Mesothelial cell of epicardium (in vitro differentiated cells): ENCODE results near the gene DTWD2. TPM values are rescaled to one million over a fixed set of nuclear protein-coding genes. Genes with fewer than 3 reads are reported as not detected.
A peak's percentile ranks its signal among the peaks of the same experiment; 100 is the strongest.

ENCODE experiments used
- DNase-seq, 2 experiments: peaks; one replicate each; pipeline ENCODE4 v3.0.0; 2021; ENCODE audit warnings: low spot score in 2 of 2; ENCODE audit not compliant: unreplicated experiment in 2 of 2
- H3K27ac Mint-ChIP-seq: 2 replicates; pipeline ENCODE4 v1.8.0; 2021; ENCODE audit warnings: mixed read lengths
- H3K27me3 Mint-ChIP-seq: 2 replicates; pipeline ENCODE4 v1.8.0; 2021; ENCODE audit warnings: low read depth, mixed read lengths
- H3K36me3 Mint-ChIP-seq: 2 replicates; pipeline ENCODE4 v1.8.0; 2021; ENCODE audit warnings: mixed read lengths
- H3K4me1 Mint-ChIP-seq: 2 replicates; pipeline ENCODE4 v1.8.0; 2021; ENCODE audit warnings: mixed read lengths
- H3K4me3 Mint-ChIP-seq: 2 replicates; pipeline ENCODE4 v1.8.0; 2021; ENCODE audit warnings: mild to moderate bottlenecking, moderate library complexity, mixed read lengths
- H3K9me3 Mint-ChIP-seq: 2 replicates; pipeline ENCODE4 v1.8.0; 2021; ENCODE audit warnings: mixed read lengths
- CTCF ChIP-seq: fragments of 200-600 bp; sonication (generic); IDR thresholded peaks from one replicate; pipeline ENCODE4 v1.5.0; 2021; ENCODE audit warnings: antibody characterized with exemption; ENCODE audit not compliant: unreplicated experiment
- total RNA-seq: library from RNA; stranded (reverse); gene quantifications from 3 replicates; pipeline ENCODE4 v1.2.1, GENCODE V29; 2021

The DTWD2 gene
- total RNA-seq, 1 donor from 2014 or later, result 9.1 TPM

GRCh38 chr5:119031905-119032304 is 43.6 kb upstream of the DTWD2 start:
- H3K27ac Mint-ChIP-seq, result no peak overlapping the region
- H3K9me3 Mint-ChIP-seq, result no peaks in the 10 kb centered on the region
- H3K4me1 Mint-ChIP-seq, result peaks cover 2% of the 10 kb centered on the region
- H3K27me3 Mint-ChIP-seq, result no peaks in the 10 kb centered on the region
- DNase-seq, result no peak
- TF ChIP-seq CTCF, result no peak
- H3K4me3 Mint-ChIP-seq, result no peak overlapping the region
- no peaks in the 10 kb centered on the region for H3K36me3 Mint-ChIP-seq

DNA sequence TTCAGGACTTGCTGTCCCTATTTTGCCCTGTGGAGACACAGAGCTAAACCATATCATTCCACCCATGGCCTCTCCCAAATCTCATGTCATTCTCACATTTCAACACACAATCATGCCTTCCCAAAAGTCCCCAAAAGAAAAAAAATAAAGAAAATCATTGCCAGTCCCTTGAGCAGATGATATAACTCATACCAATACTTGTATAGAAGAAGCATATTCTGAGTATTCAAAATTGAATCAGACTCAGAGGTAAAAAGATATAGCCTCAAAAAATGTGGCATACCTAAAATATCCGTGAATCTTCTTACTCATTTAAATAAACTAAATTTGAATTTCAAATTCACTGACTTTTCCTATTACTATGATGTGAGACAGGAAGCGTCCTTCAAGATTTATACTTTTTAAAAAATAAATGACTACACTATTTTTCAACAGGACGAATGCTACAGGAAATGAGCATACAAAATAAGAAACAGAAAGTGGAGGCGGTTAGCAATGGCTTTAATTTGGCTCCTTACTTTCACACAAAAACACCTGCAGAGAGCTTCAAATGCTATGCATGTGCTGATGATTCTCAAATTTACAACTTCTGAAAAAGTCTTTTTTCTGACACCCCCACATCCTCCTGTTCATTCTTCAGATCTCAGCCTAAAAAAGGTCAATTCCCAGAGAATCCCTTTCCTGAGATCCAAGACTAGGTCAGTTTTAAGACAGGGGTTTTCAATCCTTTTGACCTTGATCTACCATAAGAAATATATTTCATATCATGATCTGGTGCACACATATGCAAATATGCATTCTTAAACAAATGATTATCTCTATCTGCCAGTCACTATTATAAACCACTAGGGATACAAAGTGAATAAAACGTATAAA is 42.9 kb upstream of the DTWD2 start:
- TF ChIP-seq CTCF, result no peak
- H3K27me3 Mint-ChIP-seq, result no peaks in the 10 kb centered on the region
- no peak for DNase-seq
- H3K4me1 Mint-ChIP-seq, result peaks cover 2% of the 10 kb centered on the region
- no peak overlapping the region for H3K4me3 Mint-ChIP-seq
- peak overlapping the region; percentile 5 for H3K27ac Mint-ChIP-seq
- H3K9me3 Mint-ChIP-seq, result no peaks in the 10 kb centered on the region
- no peaks in the 10 kb centered on the region for H3K36me3 Mint-ChIP-seq

GRCh38 chr5:119028575-119028974 is 40.2 kb upstream of the DTWD2 start:
- no peak overlapping the region for H3K27ac Mint-ChIP-seq
- no peak for DNase-seq
- peaks cover 6% of the 10 kb centered on the region for H3K36me3 Mint-ChIP-seq
- no peaks in the 10 kb centered on the region for H3K27me3 Mint-ChIP-seq
- H3K4me3 Mint-ChIP-seq, result no peak overlapping the region
- TF ChIP-seq CTCF, result no peak
- peaks cover 11% of the 10 kb centered on the region for H3K9me3 Mint-ChIP-seq
- peaks cover 2% of the 10 kb centered on the region for H3K4me1 Mint-ChIP-seq

DNA sequence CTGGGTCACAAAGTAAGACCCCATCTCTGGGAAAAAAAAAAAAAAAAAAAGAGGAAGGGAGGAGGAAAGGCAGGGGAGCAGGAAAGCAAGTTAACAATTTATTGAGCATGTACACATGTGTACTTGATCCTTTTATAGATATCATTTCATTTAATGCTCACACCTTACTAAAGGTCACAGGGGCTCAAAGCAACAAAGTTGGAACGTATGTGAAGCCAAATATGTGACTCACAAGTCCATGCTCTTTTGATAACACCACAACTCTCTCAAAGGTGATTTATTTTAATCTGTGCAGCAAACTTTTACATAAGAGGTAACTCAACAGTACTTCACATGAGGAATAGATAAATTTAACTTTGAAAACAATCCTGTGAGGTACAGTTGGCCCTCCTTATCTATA is 34.4 kb upstream of the DTWD2 start:
- no peak overlapping the region for H3K4me3 Mint-ChIP-seq
- H3K9me3 Mint-ChIP-seq, result peaks cover 11% of the 10 kb centered on the region
- no peak for TF ChIP-seq CTCF
- H3K36me3 Mint-ChIP-seq, result peaks cover 6% of the 10 kb centered on the region
- peaks cover 3% of the 10 kb centered on the region for H3K4me1 Mint-ChIP-seq
- no peak overlapping the region for H3K27ac Mint-ChIP-seq
- DNase-seq, result no peak
- no peaks in the 10 kb centered on the region for H3K27me3 Mint-ChIP-seq

DNA sequence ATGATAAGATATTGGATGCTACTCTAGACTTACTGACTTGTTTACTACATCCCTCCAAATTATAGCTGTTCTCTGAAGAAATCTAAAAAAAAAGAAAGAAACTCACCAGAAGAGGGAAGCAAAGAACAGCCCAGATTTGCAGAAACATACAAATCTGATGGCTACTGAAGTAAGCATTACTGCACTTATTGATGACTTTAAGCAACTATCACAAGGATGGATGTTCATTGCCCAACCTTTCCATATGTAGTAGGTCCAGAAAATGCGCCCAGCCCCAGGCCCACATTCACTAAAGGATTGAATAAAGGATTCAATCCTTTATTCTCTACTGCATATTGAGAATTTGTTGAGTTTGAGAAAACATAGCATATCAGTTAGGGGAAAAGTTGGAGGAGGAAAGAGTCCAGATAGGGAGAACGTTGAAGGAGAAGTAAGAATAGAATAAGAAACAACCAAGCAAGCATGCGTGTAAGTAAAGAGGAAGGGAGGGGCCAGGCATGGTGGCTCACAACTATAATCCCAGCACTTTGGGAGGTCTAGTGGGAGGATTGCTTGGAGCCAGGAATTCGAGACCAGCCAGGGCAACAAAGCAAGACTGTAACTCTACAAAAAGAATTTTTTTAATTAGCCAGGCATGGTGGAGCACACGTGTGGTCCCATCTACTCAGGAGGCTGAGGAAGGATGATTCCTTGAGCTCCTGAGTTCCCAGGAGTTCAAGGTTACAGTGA is 33.8 kb upstream of the DTWD2 start:
- H3K4me1 Mint-ChIP-seq, result peaks cover 3% of the 10 kb centered on the region
- no peak for DNase-seq
- H3K4me3 Mint-ChIP-seq, result no peak overlapping the region
- H3K9me3 Mint-ChIP-seq, result peaks cover 11% of the 10 kb centered on the region
- peak; percentile 39 for TF ChIP-seq CTCF
- peak overlapping the region; percentile 26 for H3K27ac Mint-ChIP-seq
- H3K36me3 Mint-ChIP-seq, result peaks cover 6% of the 10 kb centered on the region
- no peaks in the 10 kb centered on the region for H3K27me3 Mint-ChIP-seq
